Panc1 (cell line): ENCODE results near the gene ADAMTS14. TPM values are rescaled to one million over a fixed set of nuclear protein-coding genes. Genes with fewer than 3 reads are reported as not detected.

Source experiments
- ATAC-seq: fragments of 200-7000 bp; cut with Tn5 transposase; 2 replicates; pipeline ENCODE4 v1.9.1; 2020; ENCODE audit warnings: mild to moderate bottlenecking, moderate library complexity
- BruUV-seq: library from RNA; stranded (reverse); fragments of 400-500 nt; replicated peaks from 2 replicates; lab custom pipeline; 2021; lab: Mats Ljungman, UMichigan
- CTCF ChIA-PET: fragments of 300-600 bp; sonication (Branson Sonifier 250); formaldehyde crosslinking; loops from one replicate; lab custom pipeline; 2022; ENCODE audit warnings: antibody characterized with exemption; lab: Charles Lee
- POLR2A ChIA-PET: fragments of 300-600 bp; sonication (Branson Sonifier 250); formaldehyde crosslinking; loops from one replicate; lab custom pipeline; 2022; ENCODE audit warnings: antibody characterized with exemption; lab: Charles Lee
- DNase-seq: peaks from one replicate; pipeline ENCODE4 v3.0.0-alpha.2; 2010; ENCODE audit warnings: low read depth, low spot score
- H3K27ac ChIP-seq: 2 replicates; pipeline ENCODE4 v1.5.1; 2011; ENCODE audit warnings: mild to moderate bottlenecking, low read length, inconsistent platforms
- H3K27me3 ChIP-seq: fragments of 200-500 bp; sonication (Bioruptor generic); 2 replicates; pipeline ENCODE4 v1.6.0; 2014; ENCODE audit warnings: low read length, inconsistent platforms; ENCODE audit not compliant: control insufficient read depth, insufficient read depth
- H3K36me3 ChIP-seq: fragments of 200-500 bp; sonication (Bioruptor generic); 2 replicates; pipeline ENCODE4 v1.5.1; 2014; ENCODE audit warnings: inconsistent platforms, mild to moderate bottlenecking, low read length, moderate library complexity; ENCODE audit not compliant: control insufficient read depth, insufficient read depth
- H3K4me1 ChIP-seq: 2 replicates; pipeline ENCODE4 v1.5.1; 2011; ENCODE audit warnings: inconsistent platforms, mild to moderate bottlenecking, low read length, moderate library complexity; ENCODE audit not compliant: control insufficient read depth, insufficient read depth
- H3K4me3 ChIP-seq, 2 experiments: 2 replicates each; pipeline ENCODE4 v1.5.1; 2011 to 2012; ENCODE audit warnings: low read depth in 2 of 2, low read length in 2 of 2, mild to moderate bottlenecking in 2 of 2, inconsistent platforms in 1 of 2, moderate library complexity in 1 of 2
- H3K9me3 ChIP-seq: fragments of 200-500 bp; sonication (Bioruptor generic); 2 replicates; pipeline ENCODE4 v1.5.1; 2014; ENCODE audit warnings: low read depth, mild to moderate bottlenecking, inconsistent platforms, low read length, moderate library complexity; ENCODE audit not compliant: control insufficient read depth, insufficient read depth
- CTCF ChIP-seq: fragments of 450-650 bp; IDR thresholded peaks from 2 replicates; pipeline ENCODE4 v1.5.1; 2017; ENCODE audit warnings: mild to moderate bottlenecking
- POLR2AphosphoS5 ChIP-seq: IDR thresholded peaks from 2 replicates; pipeline ENCODE4 v1.6.1; 2012; ENCODE audit warnings: mild to moderate bottlenecking, low read depth, low read length, moderate library complexity
- REST ChIP-seq, 2 experiments: IDR thresholded peaks; 2 replicates each; pipeline ENCODE4 v1.6.1; 2011 to 2012; ENCODE audit warnings: low read depth in 2 of 2, control low read depth in 1 of 2, low read length in 1 of 2, mild to moderate bottlenecking in 1 of 2, moderate library complexity in 1 of 2; ENCODE audit not compliant: insufficient read depth in 1 of 2
- SIN3A ChIP-seq: IDR thresholded peaks from 2 replicates; pipeline ENCODE4 v1.6.1; 2012; ENCODE audit warnings: low read depth, mild to moderate bottlenecking, low read length, moderate library complexity, borderline replicate concordance; ENCODE audit not compliant: insufficient read depth
- TCF7L2 ChIP-seq: IDR thresholded peaks from 2 replicates; pipeline ENCODE4 v1.6.1; 2011; ENCODE audit warnings: mild to moderate bottlenecking, low read depth, low read length, inconsistent platforms
- in situ Hi-C: cut with HindIII; loops from 2 replicates; pipeline ENCODE4 v1.10.0; 2016; ENCODE audit warnings: low sequenced_read_pairs, low pct_unique_long_range_greater_than_20kb
- intact Hi-C: fragments of 100-400 bp; cut with micrococcal nuclease; formaldehyde crosslinking; loops from one replicate; pipeline ENCODE4 v1.10.0; 2022; ENCODE audit not compliant: unreplicated experiment
- total RNA-seq: library from RNA; stranded (reverse); gene quantifications from one replicate; pipeline ENCODE4 v1.2.1, GENCODE V29; 2021; ENCODE audit not compliant: unreplicated experiment

The ADAMTS14 gene
- total RNA-seq, 1 experiment from 2014 or later: 0.67 TPM

- H3K27ac ChIP-seq: no peak overlapping the region
- CTCF ChIA-PET: no interaction called here
- H3K36me3 ChIP-seq: no peaks in the 10 kb centered on the region
- intact Hi-C loops (no loop called here), in situ Hi-C loops (no loop called here)
- DNase-seq (no peak), ATAC-seq (no peak)
- H3K4me3 ChIP-seq: no peak overlapping the region
- POLR2A ChIA-PET: no interaction called here
- TF ChIP-seq TCF7L2: no peak
- no peak for TF ChIP-seq REST (IDR thresholded peaks at IDR 0.05; ENCODE audit: insufficient read depth in 1 of 2, low read depth in 2 of 2, low read length in 1 of 2)
- TF ChIP-seq CTCF: no peak
- TF ChIP-seq POLR2AphosphoS5: no peak
- TF ChIP-seq SIN3A: no peak
- H3K4me1 ChIP-seq: no peaks in the 10 kb centered on the region
- no peaks in the 10 kb centered on the region for H3K27me3 ChIP-seq
- H3K9me3 ChIP-seq: no peaks in the 10 kb centered on the region
- BruUV-seq: no TSS peak
Observed at GRCh38 chr10:70730955-70731354, 58.6 kb downstream of the ADAMTS14 start.

- no peak overlapping the region for H3K27ac ChIP-seq
- intact Hi-C loops (no loop called here), in situ Hi-C loops (no loop called here)
- no peaks in the 10 kb centered on the region for H3K9me3 ChIP-seq
- H3K4me1 ChIP-seq: no peaks in the 10 kb centered on the region
- no peaks in the 10 kb centered on the region for H3K36me3 ChIP-seq
- ATAC-seq (no peak), DNase-seq (no peak)
- no peaks in the 10 kb centered on the region for H3K27me3 ChIP-seq
- POLR2A ChIA-PET: no interaction called here
- CTCF ChIA-PET: no interaction called here
- no peak overlapping the region for H3K4me3 ChIP-seq
- TF ChIP-seq POLR2AphosphoS5 (no peak), CTCF (no peak), SIN3A (no peak), TCF7L2 (no peak), REST (IDR thresholded peaks at IDR 0.05; ENCODE audit: insufficient read depth in 1 of 2, low read depth in 2 of 2, low read length in 1 of 2) (no peak)
- no TSS peak for BruUV-seq
Observed at GRCh38 chr10:70732569-70732968, 60.3 kb downstream of the ADAMTS14 start.
